Hematopoietic multipotent progenitor cell treated with erythropoietin and hydrocortisone succinate and interleukin-3 and kit ligand, for 17 days (in vitro differentiated cells): ENCODE data around the gene TUFT1.

Experiments used
- DNase-seq: peaks from one replicate; pipeline ENCODE4 v3.0.0-alpha.2; 2015; ENCODE audit warnings: low spot score

TUFT1 gene

DNA sequence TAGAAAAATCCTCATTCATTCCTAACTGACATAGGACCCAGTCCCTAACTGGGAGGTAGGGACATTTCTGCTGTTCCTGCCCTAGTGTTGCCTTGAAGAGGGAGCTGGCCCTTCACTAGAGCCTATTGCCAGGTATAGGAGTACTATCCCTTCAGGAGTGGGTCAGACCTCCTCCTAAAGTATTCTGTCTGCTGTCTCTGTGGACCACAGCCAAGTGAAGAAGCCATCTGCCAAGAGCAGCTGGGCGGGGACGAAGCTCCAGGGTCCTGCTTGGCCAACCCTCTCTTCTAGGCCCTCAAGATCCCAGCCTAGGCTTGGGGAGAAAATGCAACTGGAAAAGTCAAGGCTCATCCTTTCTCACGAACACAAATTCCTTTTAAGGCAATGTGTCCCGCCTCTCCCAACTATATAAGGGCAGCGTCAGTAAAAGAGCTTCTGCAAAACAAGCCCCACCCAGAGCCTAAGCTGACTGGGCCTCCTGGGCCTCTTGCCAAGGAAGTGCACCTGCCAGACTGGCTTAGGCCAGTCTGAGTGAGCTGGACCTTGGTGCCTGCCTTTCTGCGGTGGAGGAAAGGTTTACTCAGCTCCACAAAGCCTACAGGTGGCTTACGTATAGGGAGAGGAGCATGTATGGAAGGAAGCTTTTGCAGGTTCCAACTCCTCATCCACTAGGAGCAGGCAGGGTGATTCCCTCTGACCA, 638 bp upstream of the TUFT1 start:
- peak; percentile 98 for DNase-seq

GRCh38 chr1:151540982-151541377, 871 bp downstream of the TUFT1 start:
- DNase-seq: peak; percentile 51

DNA sequence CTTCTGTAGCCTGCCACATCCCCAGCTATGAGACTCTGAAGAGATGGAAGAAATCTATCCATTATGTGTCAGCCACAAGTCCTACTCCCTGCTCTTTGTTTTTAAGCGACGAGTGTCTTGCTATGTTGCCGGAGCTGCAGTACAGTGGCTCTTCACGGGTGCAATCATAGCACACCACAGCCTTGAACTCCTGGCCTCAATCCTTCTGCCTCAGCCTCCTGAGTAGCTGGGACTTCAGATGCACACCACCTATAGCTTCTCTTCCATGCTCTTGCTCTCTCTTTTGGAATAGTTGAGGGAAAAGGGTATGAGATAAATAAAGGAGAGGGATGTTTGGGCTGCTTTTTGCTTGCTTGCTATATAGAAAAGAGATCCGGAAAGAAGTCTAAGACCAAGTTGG, 1.6 kb downstream of the TUFT1 start:
- peak; percentile 10 for DNase-seq

DNA sequence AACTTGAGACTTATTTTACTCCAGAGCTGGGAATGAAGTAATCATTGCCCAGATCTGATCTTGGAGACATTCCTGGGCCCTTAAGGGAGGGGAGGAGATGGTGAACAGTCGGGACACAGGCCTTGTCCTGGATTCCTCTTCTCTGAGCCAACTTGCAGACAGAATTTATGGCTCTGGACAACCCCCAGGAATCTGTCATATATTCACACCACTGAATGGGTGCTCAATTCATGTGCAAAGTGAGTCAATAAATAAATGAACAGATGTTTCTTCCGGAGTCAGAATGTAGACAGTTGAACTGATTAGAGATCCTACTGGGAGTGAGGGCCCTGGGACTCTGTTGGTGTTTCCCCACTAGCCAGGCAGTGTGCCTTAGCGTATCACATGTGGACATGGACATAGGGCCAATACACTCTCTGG, 2.6 kb downstream of the TUFT1 start:
- DNase-seq: peak; percentile 10

DNA sequence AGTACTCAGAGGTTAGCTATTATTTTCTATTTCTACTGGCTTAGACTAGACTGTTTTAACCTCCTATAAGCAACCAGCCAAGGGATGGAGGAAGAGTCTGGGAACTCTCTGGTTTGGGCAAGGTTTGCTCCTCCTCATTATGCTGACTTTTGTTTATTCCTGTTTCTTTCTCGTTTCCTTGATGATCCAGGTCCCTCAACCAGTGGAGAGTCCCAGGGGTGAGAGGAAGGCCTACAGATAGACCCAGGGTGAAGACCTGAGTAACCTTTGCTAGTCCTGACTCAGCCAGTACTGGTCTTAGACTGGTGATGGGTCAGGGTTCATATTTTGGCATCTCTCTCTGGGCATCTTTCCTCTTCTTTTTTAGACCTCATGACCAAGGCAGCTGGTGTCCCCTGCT, 5.4 kb downstream of the TUFT1 start:
- DNase-seq: peak; percentile 7

- no peak for DNase-seq
Measured at GRCh38 chr1:151546011-151546925, 6.2 kb downstream of the TUFT1 start.

DNA sequence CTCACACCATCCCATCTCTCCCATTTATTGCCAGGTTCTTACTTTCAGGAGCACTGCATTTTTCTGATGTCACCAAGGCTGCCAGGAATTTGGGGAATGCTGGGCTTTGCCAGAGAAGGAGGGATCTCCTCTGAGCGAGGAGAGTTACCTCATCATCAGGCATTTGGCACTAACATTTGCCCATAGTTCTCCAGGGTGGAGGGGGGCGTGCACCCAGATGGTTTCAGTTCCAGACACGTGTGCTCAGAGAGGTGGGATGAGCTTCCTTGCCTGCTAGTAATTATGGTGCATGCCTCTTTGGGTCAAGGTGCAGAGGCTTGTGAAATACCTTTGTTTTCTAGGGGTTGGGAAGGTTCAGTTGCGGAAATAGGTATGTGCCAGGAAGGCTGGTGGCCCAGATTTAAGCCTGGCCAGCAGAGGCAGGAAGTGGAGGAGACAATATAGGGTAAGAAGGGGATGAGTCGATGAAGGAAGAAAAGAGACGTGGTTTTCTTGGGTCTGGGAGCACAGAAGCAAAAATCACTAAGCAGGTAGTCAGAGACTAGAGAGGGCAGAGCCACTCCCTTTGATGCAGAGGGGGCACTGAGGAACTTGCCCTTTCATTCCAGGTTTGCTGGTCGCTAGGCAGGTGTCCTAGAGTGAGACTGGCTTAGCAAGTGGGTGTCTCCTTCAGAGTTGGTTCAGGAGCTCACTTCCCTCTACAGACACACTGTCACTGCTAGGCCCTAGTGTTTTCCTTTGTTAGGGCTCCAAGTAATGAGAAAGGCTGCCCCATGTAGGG, 7.2 kb downstream of the TUFT1 start:
- DNase-seq: peak; percentile 7

GRCh38 chr1:151547900-151548230, 7.8 kb downstream of the TUFT1 start:
- DNase-seq: no peak

DNA sequence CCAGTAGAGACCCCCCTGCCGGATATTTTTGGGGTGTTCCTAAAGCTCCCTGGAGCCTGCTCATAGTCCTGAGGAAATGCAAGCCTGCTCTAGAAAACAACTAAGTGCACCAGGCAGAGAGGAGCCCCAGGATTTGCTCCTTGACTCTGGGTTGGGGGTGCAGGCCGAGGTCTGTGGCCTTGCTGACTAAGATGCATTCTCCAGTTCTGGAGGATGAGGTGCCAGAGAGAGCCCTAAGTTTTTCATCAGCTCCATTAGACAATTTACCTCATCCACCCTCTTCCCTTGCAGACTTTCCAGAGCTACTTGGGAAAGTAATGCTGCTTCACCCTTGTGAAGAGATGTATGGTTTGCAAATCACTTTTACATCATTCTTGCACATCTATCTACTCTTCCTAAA, 9.1 kb downstream of the TUFT1 start:
- DNase-seq: no peak

GRCh38 chr1:151553659-151554058, 13.6 kb downstream of the TUFT1 start:
- no peak for DNase-seq

GRCh38 chr1:151556052-151556451, 15.9 kb downstream of the TUFT1 start:
- DNase-seq: no peak

- no peak for DNase-seq
Measured at GRCh38 chr1:151562661-151563060, 22.6 kb downstream of the TUFT1 start.

GRCh38 chr1:151563376-151563775, 23.3 kb downstream of the TUFT1 start:
- no peak for DNase-seq

GRCh38 chr1:151565502-151566189, 25.5 kb downstream of the TUFT1 start:
- no peak for DNase-seq

DNA sequence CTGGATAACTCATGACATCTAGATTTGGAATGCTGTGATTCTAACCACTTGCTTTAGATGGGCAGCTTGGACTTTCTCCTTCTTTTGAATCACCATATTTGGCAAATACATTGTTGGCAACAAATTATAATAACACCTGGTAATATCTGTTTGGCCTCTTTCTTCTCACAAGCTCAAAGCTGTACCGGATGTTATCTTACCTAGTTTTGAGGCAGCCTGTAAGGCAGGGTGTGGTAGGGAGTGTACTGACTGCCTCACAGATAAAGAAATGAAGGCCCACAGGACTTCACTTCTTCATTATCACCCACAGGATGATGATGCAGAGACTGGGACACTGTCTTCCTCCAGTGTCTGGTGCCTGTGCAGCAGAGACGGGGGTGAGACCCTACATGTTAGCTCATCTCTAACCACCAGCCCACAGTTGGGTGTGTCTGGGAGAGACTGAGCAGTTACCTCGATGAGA, 28.5 kb downstream of the TUFT1 start:
- peak; percentile 64 for DNase-seq

DNA sequence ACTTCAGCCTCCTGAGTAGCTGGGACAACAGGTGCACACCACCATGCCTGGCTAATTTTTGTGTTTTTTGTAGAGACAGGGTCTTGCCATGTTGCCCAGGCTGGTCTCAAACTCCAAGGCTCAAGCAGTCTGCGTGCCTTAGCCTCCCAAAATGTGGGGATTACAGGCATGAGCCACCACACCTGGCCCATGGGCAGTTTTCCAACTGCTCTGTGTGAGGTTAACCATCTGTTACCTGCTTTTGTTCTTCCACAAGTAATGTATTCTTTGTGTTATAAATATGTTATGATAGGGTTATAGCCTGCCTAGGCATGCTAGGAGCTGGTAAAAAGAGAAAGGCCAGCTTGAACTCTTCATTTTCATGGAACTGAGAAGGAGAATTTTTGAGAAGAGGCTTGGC, 30.7 kb downstream of the TUFT1 start:
- no peak for DNase-seq

DNA sequence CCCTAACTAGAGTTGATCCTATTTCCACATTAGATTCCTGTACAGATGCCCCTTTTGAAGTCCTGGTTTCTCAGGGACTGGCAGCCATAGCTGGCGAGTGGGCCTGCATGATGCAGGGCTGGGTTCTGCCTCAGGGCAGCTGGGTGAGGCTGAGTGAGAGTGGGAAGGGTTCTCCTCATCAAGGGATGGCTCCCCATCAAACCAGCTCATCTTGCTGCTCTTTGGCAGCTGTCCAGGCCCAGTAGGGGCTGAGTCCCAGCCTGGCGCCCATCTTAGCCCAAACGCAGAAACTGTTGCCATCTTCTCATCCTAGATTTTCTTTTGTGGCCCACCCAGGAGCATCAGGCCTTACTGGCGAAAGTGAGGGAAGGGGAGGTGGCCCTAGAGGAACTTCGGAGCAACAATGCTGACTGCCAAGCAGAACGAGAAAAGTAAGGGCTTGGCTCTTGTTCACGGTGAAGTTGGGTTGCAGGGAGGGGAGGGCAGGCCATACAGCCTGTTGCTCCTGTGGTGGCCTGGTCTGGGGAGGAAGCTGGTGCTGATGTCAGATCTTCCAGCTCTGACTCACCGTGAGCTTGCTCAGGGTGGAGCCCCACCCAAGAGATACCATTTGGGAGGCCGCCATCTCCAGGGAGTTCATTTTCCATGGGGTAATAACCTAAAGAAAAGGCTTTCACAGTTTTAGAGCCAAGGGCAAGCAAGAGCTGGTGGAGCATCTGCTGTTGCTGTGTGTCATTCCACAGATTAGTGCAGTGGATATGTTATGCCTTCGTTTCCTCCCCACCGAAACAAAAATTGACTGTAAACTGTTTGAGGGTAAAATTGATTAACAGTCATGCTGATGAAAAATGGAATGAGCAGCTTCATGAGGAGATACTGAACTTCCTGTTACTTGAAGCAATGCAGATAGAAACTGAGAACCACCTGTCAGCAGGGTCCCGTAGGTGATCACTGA, 34.7 kb downstream of the TUFT1 start:
- peak; percentile 91 for DNase-seq

DNA sequence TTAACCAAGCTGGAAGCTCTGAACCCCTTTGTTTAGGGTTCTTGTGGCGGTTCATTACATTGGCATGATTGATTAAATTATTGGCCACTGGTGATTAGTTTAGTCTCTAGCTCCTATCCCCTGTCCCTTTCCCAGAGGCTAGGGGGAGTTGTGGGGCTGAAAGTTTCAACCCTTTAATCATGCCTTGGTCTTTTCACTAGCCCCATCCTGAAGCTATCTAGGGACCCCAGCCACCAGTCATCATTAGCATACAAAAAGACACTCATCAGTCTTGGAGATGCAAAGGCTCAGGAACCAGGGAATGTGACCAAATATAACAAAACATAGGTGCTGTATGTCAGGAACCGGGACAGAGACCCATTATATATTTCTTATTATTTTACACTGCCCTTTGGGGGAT, 37.1 kb downstream of the TUFT1 start:
- no peak for DNase-seq

DNA sequence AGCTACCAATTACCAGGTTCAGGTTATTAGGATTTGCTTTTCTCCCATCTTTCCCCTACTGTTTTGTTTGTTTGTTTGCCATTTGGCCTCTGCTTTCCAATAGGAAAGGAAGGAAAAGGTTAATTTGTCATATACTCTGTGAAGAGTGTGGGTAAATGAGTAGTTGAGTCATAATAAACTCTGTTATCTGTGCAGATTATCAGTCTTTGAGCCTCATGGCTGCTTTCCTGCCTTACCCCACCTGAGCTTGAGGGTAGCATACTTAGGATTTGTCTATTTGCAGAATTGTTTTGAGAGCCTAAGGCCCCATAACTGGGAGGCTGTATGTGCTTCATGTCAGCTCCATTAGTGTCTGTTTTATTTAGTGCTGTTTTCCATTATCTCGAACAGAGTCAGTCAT, 38.8 kb downstream of the TUFT1 start:
- DNase-seq: no peak

DNA sequence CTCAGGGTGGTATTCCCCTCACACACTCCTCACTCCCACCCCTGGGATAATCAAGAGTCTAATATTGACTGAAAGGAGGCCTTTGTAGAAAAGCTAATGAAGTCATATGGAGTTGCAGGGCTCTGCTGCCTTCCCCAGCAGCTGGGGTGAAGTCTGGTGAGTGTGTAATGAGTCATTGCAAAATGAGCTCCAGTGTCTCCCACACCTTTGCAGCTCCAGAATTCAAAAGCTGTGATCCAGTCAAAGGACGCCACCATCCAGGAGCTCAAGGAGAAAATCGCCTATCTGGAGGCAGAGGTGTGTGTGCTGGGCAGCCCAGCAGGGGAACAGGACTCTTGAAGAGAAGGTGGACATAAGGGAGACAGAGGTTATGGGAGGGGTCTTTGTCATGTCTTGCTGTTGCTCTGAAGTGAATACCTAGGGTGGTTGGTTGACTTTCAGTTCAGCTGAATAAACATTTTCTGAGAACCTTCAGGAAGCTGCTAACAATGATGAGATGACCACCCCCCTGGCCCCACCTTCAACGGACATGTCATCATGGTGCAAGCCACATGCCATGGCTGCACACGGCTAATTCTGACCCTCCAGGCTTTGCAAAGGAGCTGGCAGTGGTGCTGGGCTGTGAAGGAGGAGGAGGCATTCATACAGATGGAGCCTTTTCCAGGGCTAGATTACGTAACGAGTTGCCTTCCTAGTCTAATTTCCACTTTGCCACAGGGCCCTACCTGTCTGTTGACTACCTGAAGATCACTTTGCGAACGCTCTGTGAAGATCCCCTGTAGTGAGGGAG, 39.5 kb downstream of the TUFT1 start:
- no peak for DNase-seq
